PFSK-1 (cell line): Measurements from ENCODE around the gene PHACTR1.

Experiments
- FOXP2 ChIP-seq: optimal IDR thresholded peaks from 2 replicates; pipeline ENCODE3; 2011; ENCODE audit warnings: borderline replicate concordance, control low read depth, inconsistent platforms; ENCODE audit not compliant: insufficient read depth; ENCODE audit errors: extremely low read length, extremely low read depth
- POLR2AphosphoS5 ChIP-seq: IDR thresholded peaks from 2 replicates; pipeline ENCODE4 v1.6.1; 2012; ENCODE audit warnings: low read depth, mild to moderate bottlenecking, control low read depth, low read length, moderate library complexity
- SIN3A ChIP-seq: IDR thresholded peaks from 2 replicates; pipeline ENCODE4 v1.6.1; 2012; ENCODE audit warnings: mild to moderate bottlenecking, low read length, moderate library complexity, borderline replicate concordance; ENCODE audit not compliant: insufficient read depth
- TAF1 ChIP-seq: IDR thresholded peaks from 2 replicates; pipeline ENCODE4 v1.6.1; 2012; ENCODE audit warnings: low read length, control low read depth, borderline replicate concordance; ENCODE audit not compliant: insufficient read depth
- TF ChIP-seq, protein P1 (sequence below), 2 experiments: IDR thresholded peaks; 2 replicates each; pipeline versions ENCODE4 v1.6.1 to v1.8.0; 2011 to 2012; ENCODE audit warnings: low read depth in 2 of 2, low read length in 2 of 2, control low read depth in 1 of 2, inconsistent platforms in 1 of 2, mild to moderate bottlenecking in 1 of 2, moderate library complexity in 1 of 2; ENCODE audit not compliant: insufficient read depth in 1 of 2

PHACTR1 gene

DNA sequence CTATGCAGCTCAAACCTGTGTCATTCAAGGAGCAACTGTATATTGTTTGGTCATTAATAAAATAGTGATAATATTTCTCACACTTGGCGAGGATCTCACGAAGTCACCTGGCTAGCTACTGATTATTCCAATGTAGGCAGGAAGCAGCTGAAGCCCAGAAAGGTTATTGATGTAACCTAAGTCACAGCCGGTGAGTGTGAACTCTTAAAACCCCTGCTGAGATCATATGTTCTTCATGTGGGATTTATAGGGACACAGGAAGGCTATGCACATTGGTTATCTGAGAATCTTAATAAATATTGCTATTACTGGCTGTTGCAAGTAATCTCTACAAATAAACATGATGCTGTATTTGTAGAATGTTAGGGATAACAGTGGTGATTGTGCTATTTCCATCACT, 450.3 kb downstream of the PHACTR1 start:
- TF ChIP-seq FOXP2, result no peak

- TF ChIP-seq TAF1, result no peak
- TF ChIP-seq SIN3A, result no peak
Measured at GRCh38 chr6:13172291-13172690, 455.7 kb downstream of the PHACTR1 start.

GRCh38 chr6:13175087-13175486, 458.5 kb downstream of the PHACTR1 start:
- TF ChIP-seq TAF1 (no peak), POLR2AphosphoS5 (no peak), SIN3A (no peak), FOXP2 (no peak)
- TF ChIP-seq, protein P1, sequence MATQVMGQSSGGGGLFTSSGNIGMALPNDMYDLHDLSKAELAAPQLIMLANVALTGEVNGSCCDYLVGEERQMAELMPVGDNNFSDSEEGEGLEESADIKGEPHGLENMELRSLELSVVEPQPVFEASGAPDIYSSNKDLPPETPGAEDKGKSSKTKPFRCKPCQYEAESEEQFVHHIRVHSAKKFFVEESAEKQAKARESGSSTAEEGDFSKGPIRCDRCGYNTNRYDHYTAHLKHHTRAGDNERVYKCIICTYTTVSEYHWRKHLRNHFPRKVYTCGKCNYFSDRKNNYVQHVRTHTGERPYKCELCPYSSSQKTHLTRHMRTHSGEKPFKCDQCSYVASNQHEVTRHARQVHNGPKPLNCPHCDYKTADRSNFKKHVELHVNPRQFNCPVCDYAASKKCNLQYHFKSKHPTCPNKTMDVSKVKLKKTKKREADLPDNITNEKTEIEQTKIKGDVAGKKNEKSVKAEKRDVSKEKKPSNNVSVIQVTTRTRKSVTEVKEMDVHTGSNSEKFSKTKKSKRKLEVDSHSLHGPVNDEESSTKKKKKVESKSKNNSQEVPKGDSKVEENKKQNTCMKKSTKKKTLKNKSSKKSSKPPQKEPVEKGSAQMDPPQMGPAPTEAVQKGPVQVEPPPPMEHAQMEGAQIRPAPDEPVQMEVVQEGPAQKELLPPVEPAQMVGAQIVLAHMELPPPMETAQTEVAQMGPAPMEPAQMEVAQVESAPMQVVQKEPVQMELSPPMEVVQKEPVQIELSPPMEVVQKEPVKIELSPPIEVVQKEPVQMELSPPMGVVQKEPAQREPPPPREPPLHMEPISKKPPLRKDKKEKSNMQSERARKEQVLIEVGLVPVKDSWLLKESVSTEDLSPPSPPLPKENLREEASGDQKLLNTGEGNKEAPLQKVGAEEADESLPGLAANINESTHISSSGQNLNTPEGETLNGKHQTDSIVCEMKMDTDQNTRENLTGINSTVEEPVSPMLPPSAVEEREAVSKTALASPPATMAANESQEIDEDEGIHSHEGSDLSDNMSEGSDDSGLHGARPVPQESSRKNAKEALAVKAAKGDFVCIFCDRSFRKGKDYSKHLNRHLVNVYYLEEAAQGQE (IDR thresholded peaks at IDR 0.05; ENCODE audit: insufficient read depth in 1 of 2, low read depth in 2 of 2, low read length in 2 of 2), result no peak

DNA sequence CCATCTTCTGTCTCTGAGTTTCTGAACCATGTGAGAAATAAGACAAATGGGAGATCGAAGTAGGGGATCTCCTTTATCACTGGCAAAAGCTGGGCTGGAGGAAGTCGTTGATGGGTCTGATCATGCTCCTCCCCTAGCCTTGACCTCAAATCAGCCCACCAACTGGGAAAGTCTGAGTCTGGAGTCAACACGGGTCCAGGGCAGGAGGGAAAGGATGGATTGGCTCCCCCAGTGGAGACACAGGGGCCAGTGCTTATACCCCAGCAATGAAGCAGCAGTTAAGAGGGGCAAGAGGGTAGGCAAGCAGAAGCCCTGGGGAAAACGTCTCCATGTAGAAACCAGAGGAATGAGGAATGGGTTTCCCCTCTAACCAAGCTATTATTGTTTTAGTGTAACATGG, 459.2 kb downstream of the PHACTR1 start:
- TF ChIP-seq SIN3A (no peak), POLR2AphosphoS5 (no peak)

GRCh38 chr6:13177664-13178063, 461.1 kb downstream of the PHACTR1 start:
- TF ChIP-seq POLR2AphosphoS5 (no peak), SIN3A (no peak), TAF1 (no peak), FOXP2 (no peak)
- TF ChIP-seq, protein P1 (IDR thresholded peaks at IDR 0.05; ENCODE audit: insufficient read depth in 1 of 2, low read depth in 2 of 2, low read length in 2 of 2), result no peak

- TF ChIP-seq TAF1 (no peak), POLR2AphosphoS5 (no peak), SIN3A (no peak), FOXP2 (no peak)
- TF ChIP-seq, protein P1 (IDR thresholded peaks at IDR 0.05; ENCODE audit: insufficient read depth in 1 of 2, low read depth in 2 of 2, low read length in 2 of 2), result no peak
Measured at GRCh38 chr6:13178107-13178506, 461.5 kb downstream of the PHACTR1 start.

DNA sequence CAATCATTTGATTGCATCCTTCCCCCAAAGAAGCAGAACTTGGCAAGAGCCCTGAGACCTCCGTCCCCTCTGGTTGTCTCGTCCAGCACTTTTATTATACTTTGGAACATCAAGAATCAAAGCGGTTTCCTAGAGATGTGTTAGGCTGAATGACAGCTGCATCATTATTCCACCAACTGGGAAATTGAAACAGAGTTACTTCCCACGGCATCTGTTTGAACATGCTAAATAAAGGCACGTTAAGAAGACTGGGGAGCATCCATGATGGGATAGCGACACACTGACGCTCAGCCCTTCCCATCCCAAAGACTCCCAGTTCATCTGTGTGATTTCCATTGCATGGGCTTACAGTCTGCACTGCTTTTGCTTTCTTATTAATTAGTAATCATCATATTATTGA, 464.0 kb downstream of the PHACTR1 start:
- TF ChIP-seq SIN3A (no peak), FOXP2 (no peak), POLR2AphosphoS5 (no peak), TAF1 (no peak)
- TF ChIP-seq, protein P1 (IDR thresholded peaks at IDR 0.05; ENCODE audit: insufficient read depth in 1 of 2, low read depth in 2 of 2, low read length in 2 of 2), result no peak
